A549 (cell line): Measurements from ENCODE around the gene EBLN2. TPM values are rescaled to one million over a fixed set of nuclear protein-coding genes. Genes with fewer than 3 reads are reported as not detected.

Source experiments
- ATAC-seq, 2 experiments: fragments of 200-7000 bp in 1 of 2; fragments of >200 bp in 1 of 2; cut with Nextera tagmentation in 1 of 2; cut with Tn5 transposase in 1 of 2; 3 replicates each; pipeline versions ENCODE4 v1.8.0 to v1.9.1; 2018 to 2020; ENCODE audit warnings: mild to moderate bottlenecking in 1 of 2, moderate library complexity in 1 of 2
- CTCF ChIA-PET: fragments of 300-600 bp; sonication (Branson Sonifier 250); formaldehyde crosslinking; extraction: SDS; loops from one replicate; lab custom pipeline; 2021; ENCODE audit warnings: antibody characterized with exemption, inconsistent platforms; lab: Yijun Ruan, JAX
- POLR2A ChIA-PET: fragments of 350-600 bp; formaldehyde crosslinking; extraction: SDS; loops from one replicate; lab custom pipeline; 2021; ENCODE audit warnings: antibody characterized with exemption, inconsistent platforms; lab: Yijun Ruan, JAX
- DNase-seq, 2 experiments: peaks; one replicate each; pipeline versions ENCODE4 v3.0.0 to v3.0.0-alpha.2; 2011 to 2016; ENCODE audit warnings: low read depth in 1 of 2, low spot score in 1 of 2
- FAIRE-seq: peaks from 2 replicates; lab custom pipeline; 2011; peaks lifted over from hg19 to GRCh38; lab: Jason Lieb, UNC
- H3K27ac ChIP-seq, 2 experiments: fragments of >200 bp; sonication (Bioruptor Twin); formaldehyde crosslinking; 3 replicates each; pipeline ENCODE4 v1.5.1; 2016 to 2017
- H3K4me1 ChIP-seq: fragments of >200 bp; sonication (Bioruptor Twin); formaldehyde crosslinking; 3 replicates; pipeline ENCODE4 v1.6.1; 2016
- H3K4me2 ChIP-seq: fragments of >200 bp; sonication (Bioruptor Twin); formaldehyde crosslinking; 3 replicates; pipeline ENCODE4 v1.6.1; 2016
- H3K4me3 ChIP-seq: fragments of >200 bp; sonication (Bioruptor Twin); formaldehyde crosslinking; 3 replicates; pipeline ENCODE4 v1.5.1; 2016
- H3K9me3 ChIP-seq: fragments of >200 bp; sonication (Bioruptor Twin); formaldehyde crosslinking; 3 replicates; pipeline ENCODE4 v1.6.1; 2016
- BHLHE40 ChIP-seq: IDR thresholded peaks from 2 replicates; pipeline ENCODE4 v1.6.1; 2012; ENCODE audit warnings: low read depth, low read length, inconsistent platforms
- CBX8 ChIP-seq: fragments of 200-600 bp; sonication (generic); IDR thresholded peaks from 2 replicates; pipeline ENCODE4 v1.6.1; 2016
- CHD4 ChIP-seq: fragments of 200-600 bp; sonication (generic); IDR thresholded peaks from 2 replicates; pipeline ENCODE4 v1.6.1; 2016; ENCODE audit warnings: antibody characterized with exemption, mild to moderate bottlenecking, borderline replicate concordance
- CTCF ChIP-seq: fragments of >200 bp; sonication (Bioruptor Twin); formaldehyde crosslinking; IDR thresholded peaks from 3 replicates; pipeline ENCODE4 v1.5.1; 2016
- E2F6 ChIP-seq: IDR thresholded peaks from 2 replicates; pipeline ENCODE4 v1.6.1; 2012; ENCODE audit warnings: low read depth, borderline replicate concordance
- EP300 ChIP-seq, 2 experiments: fragments of >200 bp; sonication (Bioruptor Twin); formaldehyde crosslinking; IDR thresholded peaks; 2 replicates in 1 of 2; 3 replicates in 1 of 2; pipeline ENCODE4 v1.6.1; 2016 to 2017
- ESRRA ChIP-seq: fragments of 150-350 bp; IDR thresholded peaks from 2 replicates; pipeline ENCODE4 v1.6.1; 2014; ENCODE audit warnings: mild to moderate bottlenecking, low read length, borderline replicate concordance
- FOSL2 ChIP-seq, 2 experiments: fragments of 450-650 bp in 1 of 2; fragments of >200 bp in 1 of 2; sonication (Bioruptor Twin) in 1 of 2; formaldehyde crosslinking; IDR thresholded peaks; 2 replicates each; pipeline versions ENCODE4 v1.5.0 to v1.6.1; 2016 to 2020; ENCODE audit warnings: mild to moderate bottlenecking in 1 of 2, moderate library complexity in 1 of 2
- FOXS1 ChIP-seq: fragments of 250-450 bp; sonication (Bioruptor Pico); IDR thresholded peaks from 2 replicates; pipeline ENCODE4 v1.5.0; 2020; ENCODE audit warnings: mild to moderate bottlenecking, moderate library complexity
- HES2 ChIP-seq: fragments of >200 bp; sonication (Bioruptor Twin); formaldehyde crosslinking; IDR thresholded peaks from 2 replicates; pipeline ENCODE4 v1.6.1; 2016
- HEYL ChIP-seq: fragments of 250-450 bp; sonication (Bioruptor Pico); IDR thresholded peaks from 2 replicates; pipeline ENCODE4 v1.8.0; 2021; ENCODE audit warnings: mild to moderate bottlenecking, moderate library complexity
- JUN ChIP-seq, 2 experiments: fragments of >200 bp; sonication (Bioruptor Twin); formaldehyde crosslinking; IDR thresholded peaks; 2 replicates in 1 of 2; 3 replicates in 1 of 2; pipeline ENCODE4 v1.6.1; 2016 to 2017
- JUNB ChIP-seq: fragments of >200 bp; sonication (Bioruptor Twin); formaldehyde crosslinking; IDR thresholded peaks from 2 replicates; pipeline ENCODE4 v1.6.1; 2016
- KDM5A ChIP-seq: fragments of 200-600 bp; sonication (generic); IDR thresholded peaks from 2 replicates; pipeline ENCODE4 v1.6.1; 2016; ENCODE audit warnings: antibody characterized with exemption, mild to moderate bottlenecking
- MAZ ChIP-seq: fragments of 150-350 bp; IDR thresholded peaks from 2 replicates; pipeline ENCODE4 v1.6.1; 2014; ENCODE audit warnings: antibody characterized with exemption, low read depth, low read length, borderline replicate concordance
- NPAS2 ChIP-seq: fragments of 250-450 bp; sonication (Bioruptor Pico); IDR thresholded peaks from 2 replicates; pipeline ENCODE4 v1.8.0; 2022; ENCODE audit warnings: mild to moderate bottlenecking, moderate library complexity, borderline replicate concordance
- NR3C1 ChIP-seq: fragments of >200 bp; sonication (Bioruptor Twin); formaldehyde crosslinking; IDR thresholded peaks from 3 replicates; pipeline ENCODE4 v1.6.1; 2017
- RARB ChIP-seq: fragments of 250-450 bp; sonication (Bioruptor Pico); IDR thresholded peaks from 2 replicates; pipeline ENCODE4 v1.8.0; 2021; ENCODE audit warnings: mild to moderate bottlenecking, moderate library complexity
- RFX5 ChIP-seq: fragments of 450-650 bp; IDR thresholded peaks from 2 replicates; pipeline ENCODE4 v1.7.1; 2014; ENCODE audit warnings: antibody characterized with exemption, mild to moderate bottlenecking, moderate library complexity
- RNF2 ChIP-seq: fragments of 200-600 bp; sonication (generic); IDR thresholded peaks from 2 replicates; pipeline ENCODE4 v1.6.1; 2016; ENCODE audit warnings: low read depth, mild to moderate bottlenecking, antibody characterized with exemption, moderate library complexity, borderline replicate concordance
- SMC3 ChIP-seq: fragments of >200 bp; sonication (Bioruptor Twin); formaldehyde crosslinking; IDR thresholded peaks from 3 replicates; pipeline ENCODE4 v1.6.1; 2018; ENCODE audit warnings: inconsistent platforms
- TFCP2L1 ChIP-seq: fragments of 250-450 bp; sonication (Bioruptor Pico); IDR thresholded peaks from 2 replicates; pipeline ENCODE4 v1.5.0; 2021; ENCODE audit warnings: mild to moderate bottlenecking
- USF2 ChIP-seq: fragments of 450-650 bp; IDR thresholded peaks from 2 replicates; pipeline ENCODE4 v1.6.1; 2014; ENCODE audit warnings: antibody characterized with exemption
- ZNF302 ChIP-seq: fragments of 250-450 bp; sonication (Bioruptor Pico); IDR thresholded peaks from 2 replicates; pipeline ENCODE4 v1.9.0; 2021; ENCODE audit warnings: inconsistent platforms, mild to moderate bottlenecking, moderate library complexity
- ZSCAN20 ChIP-seq: fragments of 250-450 bp; sonication (Bioruptor Pico); IDR thresholded peaks from 2 replicates; pipeline ENCODE4 v1.8.0; 2022; ENCODE audit warnings: mild to moderate bottlenecking, moderate library complexity
- WGBS: methylation state at CpG from one replicate; pipeline ENCODE4 v1.1.6; 2017; ENCODE audit errors: missing lambda C conversion rate; 5-methylcytosine and 5-hydroxymethylcytosine counted together
- polyA plus RNA-seq, 4 experiments: library from polyadenylated mRNA; depleted of rRNA in 3 of 4; stranded (reverse); fragments of >200 nt; fragmentation: RNase III in 1 of 4; extraction: RNeasy Plus Mini Kit Qiagen cat#74134 plus additional on column Dnase treatment in 1 of 4; gene quantifications; 2 replicates in 3 of 4; 3 replicates in 1 of 4; pipeline ENCODE4 v1.2.3, GENCODE V29; 2011 to 2017
- TF ChIP-seq, protein P1 (sequence below): fragments of 250-450 bp; sonication (Bioruptor Pico); IDR thresholded peaks from 2 replicates; pipeline ENCODE4 v1.5.0; 2021; ENCODE audit warnings: mild to moderate bottlenecking, moderate library complexity, borderline replicate concordance

The EBLN2 gene
- polyA plus RNA-seq, 2 of the 4 experiments (the other 2 are of a cell fraction) = 1.4 to 4.1 TPM

DNA sequence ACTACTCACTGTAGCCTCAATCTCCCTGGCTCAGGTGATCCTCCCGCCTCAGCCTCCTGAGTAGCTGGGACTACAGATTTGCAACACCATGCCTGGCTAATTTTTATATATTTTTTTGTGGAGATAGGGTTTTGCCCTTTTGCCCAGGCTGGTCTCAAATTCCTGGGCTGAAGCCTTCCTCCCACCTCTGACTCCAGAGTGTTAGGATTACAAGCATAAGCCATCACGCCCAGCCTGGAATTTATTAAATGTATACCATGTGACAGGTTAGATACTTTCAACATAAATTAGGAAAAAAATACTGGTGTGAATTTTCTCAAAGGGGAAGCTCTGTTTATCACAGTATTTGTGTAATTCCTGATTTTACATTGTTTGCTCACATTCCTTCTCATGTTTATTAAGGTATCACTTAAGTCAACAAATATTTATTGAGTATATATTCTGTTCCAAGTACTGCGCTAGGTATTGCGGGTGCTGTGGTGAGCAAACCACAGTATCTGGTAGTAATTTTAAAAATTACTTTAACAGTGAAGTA, 40.1 kb upstream of the EBLN2 start:
- Histone ChIP-seq H3K4me2 (peak overlapping the region; percentile 40; the same call in 2 of the 3 replicates), H3K4me3 (no peak overlapping the region), H3K4me1 (peaks cover 22% of the 10 kb centered on the region), H3K27ac (no peak overlapping the region), H3K9me3 (no peaks in the 10 kb centered on the region)
- CTCF ChIA-PET = interaction anchor here (0.6 to 1.0 kb wide), 5 partner anchors 9 to 161 kb away, joined by 3 to 5 read pairs (median 3); no protein-coding TSS in a partner anchor
- POLR2A ChIA-PET = interaction anchor here (0.7 kb wide), 1 partner anchor 384 kb away, joined by 3 read pairs; no protein-coding TSS in a partner anchor
- TF ChIP-seq ESRRA (no peak), JUN (IDR thresholded peaks at IDR 0.05) (no peak), RNF2 (no peak), TFCP2L1 (CRISPR knock-in tag) (no peak), SMC3 (no peak), ZNF302 (CRISPR knock-in tag) (no peak), ZSCAN20 (CRISPR knock-in tag) (no peak), CHD4 (no peak), EP300 (IDR thresholded peaks at IDR 0.05) (no peak), E2F6 (no peak), MAZ (no peak), RARB (CRISPR knock-in tag) (no peak), CBX8 (no peak), USF2 (no peak), CTCF (no peak)
- 60% methylated on average over 4 of the region's 4 CpGs for WGBS
- FAIRE-seq (no peak), ATAC-seq (peak in 1 of 2 experiments; percentile 59; a peak in 3 of 6 replicates), DNase-seq (no peak)

DNA sequence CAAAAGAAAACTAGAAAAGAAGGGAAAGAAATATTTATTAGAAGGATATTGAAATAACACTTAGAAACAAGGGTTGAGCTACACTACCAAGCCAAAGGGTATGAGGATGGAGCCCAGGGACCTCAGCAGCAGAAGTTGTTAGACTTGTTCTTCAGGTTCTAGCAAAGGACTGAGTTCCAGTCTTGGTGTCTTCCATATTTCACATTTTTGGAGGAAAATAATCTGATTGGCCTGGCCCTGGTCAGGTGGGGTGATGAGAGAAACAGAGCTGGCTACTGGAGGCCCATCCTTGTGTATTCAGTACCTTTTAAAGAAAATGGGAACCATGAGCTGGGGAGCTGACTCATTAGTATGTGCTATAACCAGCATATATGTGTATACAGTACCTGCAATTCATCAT, 36.6 kb upstream of the EBLN2 start:
- no peak overlapping the region for H3K4me3 ChIP-seq
- H3K9me3 ChIP-seq = no peaks in the 10 kb centered on the region
- ChIA-PET POLR2A (interaction anchor here (0.9 kb wide), 1 partner anchor 15 kb away, joined by 3 read pairs; no protein-coding TSS in a partner anchor), CTCF (interaction anchor here (1.0 to 1.2 kb wide), 2 partner anchors 28 to 30 kb away, joined by 3 to 4 read pairs; partner anchors contain the start of gene PPP4R2)
- no peak overlapping the region for H3K4me2 ChIP-seq
- no peak for TF ChIP-seq TFCP2L1 (CRISPR knock-in tag)
- peak; percentile 4; the same call in 1 of the 2 replicates for TF ChIP-seq USF2
- peaks cover 35% of the 10 kb centered on the region for H3K4me1 ChIP-seq
- ATAC-seq (peak in 1 of 2 experiments; percentile 22; a peak in 1 of 6 replicates), FAIRE-seq (no peak), DNase-seq (no peak)
- H3K27ac ChIP-seq = no peak overlapping the region

GRCh38 chr3:73026111-73026759, 35.2 kb upstream of the EBLN2 start:
- Histone ChIP-seq H3K4me1 (peaks cover 25% of the 10 kb centered on the region), H3K4me2 (no peak overlapping the region), H3K9me3 (no peaks in the 10 kb centered on the region), H3K27ac (no peak overlapping the region), H3K4me3 (no peak overlapping the region)
- ATAC-seq (no peak), FAIRE-seq (no peak), DNase-seq (no peak)
- WGBS = 80% methylated on average over 6 of the region's 6 CpGs
- ChIA-PET CTCF (interaction anchor here (1.0 to 1.2 kb wide), 2 partner anchors 11 to 29 kb away, joined by 3 read pairs; partner anchors contain the start of gene PPP4R2), POLR2A (interaction anchor here (0.7 kb wide), 1 partner anchor 29 kb away, joined by 5 read pairs; the partner anchor contains the start of gene PPP4R2)
- TF ChIP-seq JUN (IDR thresholded peaks at IDR 0.05) (no peak), ZSCAN20 (CRISPR knock-in tag) (no peak), FOSL2 (IDR thresholded peaks at IDR 0.05) (no peak), FOSL2 (CRISPR knock-in tag; IDR thresholded peaks at IDR 0.05) (no peak), RFX5 (no peak), HES2 (no peak), NR3C1 (no peak), KDM5A (no peak), HEYL (no peak), FOXS1 (CRISPR knock-in tag) (no peak), NPAS2 (CRISPR knock-in tag) (no peak), BHLHE40 (no peak), SMC3 (no peak), JUNB (no peak)
- TF ChIP-seq, protein P1, sequence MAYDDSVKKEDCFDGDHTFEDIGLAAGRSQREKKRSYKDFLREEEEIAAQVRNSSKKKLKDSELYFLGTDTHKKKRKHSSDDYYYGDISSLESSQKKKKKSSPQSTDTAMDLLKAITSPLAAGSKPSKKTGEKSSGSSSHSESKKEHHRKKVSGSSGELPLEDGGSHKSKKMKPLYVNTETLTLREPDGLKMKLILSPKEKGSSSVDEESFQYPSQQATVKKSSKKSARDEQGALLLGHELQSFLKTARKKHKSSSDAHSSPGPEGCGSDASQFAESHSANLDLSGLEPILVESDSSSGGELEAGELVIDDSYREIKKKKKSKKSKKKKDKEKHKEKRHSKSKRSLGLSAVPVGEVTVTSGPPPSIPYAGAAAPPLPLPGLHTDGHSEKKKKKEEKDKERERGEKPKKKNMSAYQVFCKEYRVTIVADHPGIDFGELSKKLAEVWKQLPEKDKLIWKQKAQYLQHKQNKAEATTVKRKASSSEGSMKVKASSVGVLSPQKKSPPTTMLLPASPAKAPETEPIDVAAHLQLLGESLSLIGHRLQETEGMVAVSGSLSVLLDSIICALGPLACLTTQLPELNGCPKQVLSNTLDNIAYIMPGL (CRISPR knock-in tag) = no peak
